ENCODE results near the gene OR4D5.

The OR4D5 gene

DNA sequence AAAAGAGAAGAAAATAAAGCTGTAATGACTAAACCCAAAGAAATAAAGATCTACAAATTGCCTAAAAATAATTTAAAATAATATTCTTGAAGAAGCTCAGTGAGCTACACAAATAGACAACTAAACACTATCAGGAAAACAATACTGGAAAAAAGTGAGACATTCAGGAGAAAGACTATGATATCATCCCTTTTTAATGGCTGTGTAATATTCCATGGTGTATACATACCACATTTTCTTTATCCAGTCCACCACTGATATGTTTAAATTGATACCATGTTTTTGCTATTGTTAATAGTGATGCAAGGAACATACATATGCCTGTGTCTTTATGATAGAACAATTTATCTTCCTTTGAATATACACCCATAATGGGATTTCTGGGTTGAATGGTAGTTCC lies 17.3 kb downstream of the OR4D5 start:
- Histone ChIP-seq H3K9ac (ENCODE audit: low read depth, low read length) (no peak overlapping the region), H3K9me3 (ENCODE audit: insufficient read depth, low read depth, low read length) (peaks cover 5% of the 10 kb centered on the region; the same call in 1 of the 2 replicates), H3K27ac (ENCODE audit: low read length) (no peak overlapping the region), H3K36me3 (ENCODE audit: insufficient read depth, low read depth, low read length) (no peaks in the 10 kb centered on the region), H3K4me3 (ENCODE audit: low read length) (no peak overlapping the region), H3K27me3 (ENCODE audit: insufficient read depth, low read length) (no peaks in the 10 kb centered on the region), H3K4me1 (ENCODE audit: insufficient read depth, low read length) (no peaks in the 10 kb centered on the region)

DNA sequence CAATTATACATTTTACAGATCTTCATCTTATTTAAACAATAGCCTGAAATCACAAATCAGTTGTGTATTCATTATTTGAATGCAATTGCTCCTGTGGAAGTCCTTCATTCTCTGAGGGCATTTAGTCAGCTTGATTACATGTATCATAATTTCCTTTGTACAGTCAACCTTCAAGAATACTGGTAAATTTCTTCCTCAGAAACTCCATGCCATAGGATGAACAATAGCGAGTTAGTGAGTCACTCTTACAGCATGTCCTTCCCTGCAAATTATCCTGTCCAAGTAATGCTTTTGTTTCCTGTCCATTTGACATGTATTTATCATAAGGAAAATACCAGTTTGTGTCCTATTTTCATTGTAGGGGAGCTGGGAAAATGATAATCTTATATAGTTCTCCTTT lies 34.4 kb downstream of the OR4D5 start:
- no peaks in the 10 kb centered on the region for H3K36me3 ChIP-seq (ENCODE audit: insufficient read depth, low read depth, low read length)
- no peaks in the 10 kb centered on the region for H3K27me3 ChIP-seq (ENCODE audit: insufficient read depth, low read length)
- no peaks in the 10 kb centered on the region for H3K4me1 ChIP-seq (ENCODE audit: insufficient read depth, low read length)
- no peak overlapping the region for H3K27ac ChIP-seq (ENCODE audit: low read length)
- H3K9ac ChIP-seq (ENCODE audit: low read depth, low read length) = no peak overlapping the region
- no peak overlapping the region for H3K4me3 ChIP-seq (ENCODE audit: low read length)
- no peaks in the 10 kb centered on the region for H3K9me3 ChIP-seq (ENCODE audit: insufficient read depth, low read depth, low read length)

DNA sequence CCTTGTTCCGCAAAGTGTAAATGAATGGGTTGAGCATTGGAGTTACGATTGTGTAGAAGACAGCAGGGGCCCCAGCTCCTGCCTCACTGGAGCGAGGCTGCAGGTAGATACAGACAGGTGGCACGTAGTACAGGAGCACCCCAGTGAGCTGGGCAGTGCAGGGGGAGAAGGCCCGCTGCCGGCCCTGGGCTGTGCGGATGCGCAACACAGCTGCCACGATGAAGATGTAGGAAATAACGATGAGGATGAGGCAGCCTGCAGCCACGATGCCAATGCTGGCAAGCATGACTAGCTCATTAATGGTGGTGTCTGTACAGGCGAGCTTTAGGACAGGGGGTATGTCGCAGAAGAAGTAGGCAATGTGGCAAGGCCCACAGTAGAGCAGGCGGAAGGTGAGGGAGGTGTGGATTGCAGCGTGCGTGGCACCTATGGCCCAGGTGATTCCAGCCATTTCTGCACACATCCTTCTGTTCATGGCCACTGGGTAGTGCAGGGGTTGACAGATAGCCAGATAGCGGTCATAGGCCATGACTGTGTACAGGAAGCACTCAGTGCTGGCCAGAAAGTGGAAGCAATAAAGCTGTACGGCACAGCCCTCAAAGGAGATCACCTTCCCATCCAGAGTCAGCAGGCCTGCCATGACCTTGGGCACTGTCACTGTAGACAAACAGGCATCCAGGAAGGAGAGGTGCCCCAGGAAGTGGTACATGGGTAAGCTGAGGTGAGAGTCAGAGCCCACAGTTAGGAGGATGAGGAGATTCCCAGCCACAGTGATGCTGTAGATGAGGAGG lies 37.5 kb downstream of the OR4D5 start:
- Histone ChIP-seq H3K4me1 (ENCODE audit: insufficient read depth, low read length) (no peaks in the 10 kb centered on the region; the same call in 1 of the 2 replicates), H3K27ac (ENCODE audit: low read length) (no peak overlapping the region), H3K9ac (ENCODE audit: low read depth, low read length) (no peak overlapping the region), H3K27me3 (ENCODE audit: insufficient read depth, low read length) (no peaks in the 10 kb centered on the region), H3K4me3 (ENCODE audit: low read length) (no peak overlapping the region), H3K9me3 (ENCODE audit: insufficient read depth, low read depth, low read length) (no peaks in the 10 kb centered on the region), H3K36me3 (ENCODE audit: insufficient read depth, low read depth, low read length) (no peaks in the 10 kb centered on the region)

GRCh38 chr11:123977731-123978347 lies 38.4 kb downstream of the OR4D5 start, which contains the start of gene OR10S1:
OR10S1 (minus strand) TSS chr11:123977781; CDS start chr11:123977664, 117 bp downstream.
- H3K27me3 ChIP-seq (ENCODE audit: insufficient read depth, low read length) = no peaks in the 10 kb centered on the region
- H3K36me3 ChIP-seq (ENCODE audit: insufficient read depth, low read depth, low read length) = no peaks in the 10 kb centered on the region
- peaks cover 3% of the 10 kb centered on the region; the same call in 1 of the 2 replicates for H3K9me3 ChIP-seq (ENCODE audit: insufficient read depth, low read depth, low read length)
- no peak within 1 kb of the TSS for H3K9ac ChIP-seq (ENCODE audit: low read depth, low read length)
- no peak within 1 kb of the TSS for H3K27ac ChIP-seq (ENCODE audit: low read length)
- no peaks in the 10 kb centered on the region; the same call in 1 of the 2 replicates for H3K4me1 ChIP-seq (ENCODE audit: insufficient read depth, low read length)
- no peak within 1 kb of the TSS for H3K4me3 ChIP-seq (ENCODE audit: low read length)

- H3K36me3 ChIP-seq (ENCODE audit: insufficient read depth, low read depth, low read length) = no peaks in the 10 kb centered on the region
- no peaks in the 10 kb centered on the region for H3K27me3 ChIP-seq (ENCODE audit: insufficient read depth, low read length)
- H3K4me3 ChIP-seq (ENCODE audit: low read length) = no peak overlapping the region
- H3K9me3 ChIP-seq (ENCODE audit: insufficient read depth, low read depth, low read length) = peaks cover 3% of the 10 kb centered on the region; the same call in 1 of the 2 replicates
- no peaks in the 10 kb centered on the region; the same call in 1 of the 2 replicates for H3K4me1 ChIP-seq (ENCODE audit: insufficient read depth, low read length)
- no peak overlapping the region for H3K27ac ChIP-seq (ENCODE audit: low read length)
- no peak overlapping the region for H3K9ac ChIP-seq (ENCODE audit: low read depth, low read length)
Observed at GRCh38 chr11:123979311-123979710, 39.9 kb downstream of the OR4D5 start.
